Measurements from ENCODE around the gene GCNA. TPM values are rescaled to one million over a fixed set of nuclear protein-coding genes. Genes with fewer than 3 reads are reported as not detected.
"Not testable (repeated sequence)": the region's sequence is repeated elsewhere in the genome, so short reads cannot be mapped to it uniquely, and the experiment has no call there.

The GCNA gene
- total and polyA plus RNA-seq, 10 of the 15 experiments (the other 5 are each of a cell fraction or from before 2014, with no cell fraction given), result 0.37 to 1.6 (median 0.90) TPM

DNA sequence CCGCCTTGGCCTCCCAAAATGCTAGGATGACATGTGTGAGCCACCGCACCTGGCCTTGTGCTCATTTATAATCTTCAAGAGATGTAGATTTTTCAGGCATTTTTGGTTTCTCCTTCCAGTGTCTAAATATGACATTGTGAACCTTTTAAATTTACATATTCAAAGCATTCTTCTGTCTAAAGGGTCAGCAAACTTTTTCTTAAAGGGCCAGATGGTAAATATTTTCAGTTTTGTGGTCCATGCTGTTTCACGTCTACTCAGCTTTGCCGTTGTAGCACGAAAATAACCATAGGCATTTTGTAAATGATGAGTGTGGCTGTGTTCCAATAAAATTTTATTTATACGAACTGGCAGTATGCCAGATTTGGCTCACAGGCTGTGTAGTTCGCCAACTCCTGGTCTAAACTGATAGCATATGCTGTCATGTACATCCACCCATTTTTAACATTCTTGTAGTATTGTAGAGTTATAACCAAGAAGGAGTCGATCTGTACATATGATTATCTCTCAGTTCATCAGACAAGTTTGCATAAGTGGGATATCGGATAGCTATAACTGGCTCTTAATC, 12.7 kb upstream of the GCNA start:
- in situ Hi-C loops (cut with MboI) (no loop called here), intact Hi-C loops (cut with micrococcal nuclease; ENCODE audit: unreplicated experiment) (no loop called here)
- Histone ChIP-seq H3K9ac (ENCODE audit: control insufficient read depth, insufficient read depth, low read length) (no peak overlapping the region), H3K27me3 (replicated peaks in 1 of 2; ENCODE audit: control insufficient read depth in 2 of 2, insufficient read depth in 2 of 2, low read length in 1 of 2) (no peaks in the 10 kb centered on the region), H3K4me2 (ENCODE audit: control insufficient read depth, insufficient read depth) (no peak overlapping the region), H3K27ac (ENCODE audit: control insufficient read depth, insufficient read depth) (no peak overlapping the region), H4K20me1 (ENCODE audit: control insufficient read depth, insufficient read depth) (no peaks in the 10 kb centered on the region), H3K4me1 (ENCODE audit: control insufficient read depth, insufficient read depth, low read length) (no peaks in the 10 kb centered on the region), H3K4me3 (no peak overlapping the region), H3K79me2 (ENCODE audit: control insufficient read depth, insufficient read depth, low read length) (no peaks in the 10 kb centered on the region), H2AFZ (ENCODE audit: control insufficient read depth, low read depth, low read length) (no peak overlapping the region), H3K36me3 (ENCODE audit: control insufficient read depth in 2 of 2, insufficient read depth in 2 of 2, low read length in 1 of 2) (peaks cover 2 to 15% of the 10 kb centered on the region in 2 experiments), H3K9me3 (replicated peaks; ENCODE audit: control insufficient read depth, insufficient read depth, low read length) (no peaks in the 10 kb centered on the region)
- ChIA-PET POLR2A (interaction anchor here (0.5 kb wide), 1 partner anchor 13 kb away, joined by 6 read pairs; no protein-coding TSS in a partner anchor), CTCF (interaction anchor here (4.3 kb wide), 1 partner anchor 86 kb away, joined by 25 read pairs; no protein-coding TSS in a partner anchor), RAD21 (ENCODE audit: unreplicated experiment) (interaction anchor here (0.7 to 1.7 kb wide), 2 partner anchors 53 to 85 kb away, joined by 3 to 4 read pairs; partner anchors contain the start of gene CXCR3), SMC1A (ENCODE audit: uncharacterized antibody, unreplicated experiment) (interaction anchor here (1.3 to 1.8 kb wide), 2 partner anchors 23 to 85 kb away, joined by 4 read pairs; no protein-coding TSS in a partner anchor)
- TF ChIP-seq ZNF24 (IDR thresholded peaks at IDR 0.05) (no peak), RELA (IDR thresholded peaks at IDR 0.05; ENCODE audit: borderline replicate concordance, partially characterized antibody) (no peak), RUNX3 (IDR thresholded peaks at IDR 0.05; ENCODE audit: low read length) (no peak)
- WGBS (ENCODE audit: insufficient coverage, insufficient replicate concordance, low lambda C conversion rate, missing lambda C conversion rate), result 56% methylated on average over 9 of the region's 9 CpGs
- no TSS peak for BruUV-seq (replicated peaks)
- no peak for FAIRE-seq
- ATAC-seq, result no peak
- DNase-seq (ENCODE audit: low read depth, low spot score), result no peak

DNA sequence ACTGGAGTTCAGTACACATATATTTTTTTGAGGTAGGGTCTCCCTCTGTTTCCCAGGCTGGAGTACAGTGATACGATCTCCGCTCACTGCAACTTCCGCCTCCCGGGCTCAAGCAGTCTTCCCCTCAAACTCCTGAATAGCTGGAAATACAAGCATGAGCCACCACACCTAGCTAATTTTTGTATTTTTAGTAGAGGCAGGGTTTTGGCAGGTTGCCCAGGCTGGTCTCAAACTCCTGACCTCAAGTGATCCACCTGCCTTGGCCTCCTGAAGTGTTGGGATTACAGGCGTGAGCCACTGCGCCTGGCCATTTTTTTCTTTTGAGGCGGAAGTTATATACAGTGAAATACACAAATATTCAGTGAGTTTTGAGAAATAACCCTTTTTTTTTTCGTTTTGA, 6.8 kb upstream of the GCNA start:
- POLR2A ChIA-PET, result interaction anchor here (0.7 kb wide), 1 partner anchor 104 kb away, joined by 3 read pairs; no protein-coding TSS in a partner anchor

More for the DNA sequence above, 6.8 kb upstream of the GCNA start:
- H3K9me3 ChIP-seq (replicated peaks; ENCODE audit: control insufficient read depth, insufficient read depth, low read length); ATAC-seq; in situ Hi-C loops (cut with MboI); H4K20me1 ChIP-seq (ENCODE audit: control insufficient read depth, insufficient read depth); H3K4me3 ChIP-seq; RAD21 ChIA-PET (ENCODE audit: unreplicated experiment); H3K79me2 ChIP-seq (ENCODE audit: control insufficient read depth, insufficient read depth, low read length); BruUV-seq (replicated peaks); H3K9ac ChIP-seq (ENCODE audit: control insufficient read depth, insufficient read depth, low read length); H2AFZ ChIP-seq (ENCODE audit: control insufficient read depth, low read depth, low read length); SMC1A ChIA-PET (ENCODE audit: uncharacterized antibody, unreplicated experiment); DNase-seq (ENCODE audit: low read depth, low spot score); H3K4me1 ChIP-seq (ENCODE audit: control insufficient read depth, insufficient read depth, low read length); CTCF ChIA-PET; intact Hi-C loops (cut with micrococcal nuclease; ENCODE audit: unreplicated experiment); H3K27me3 ChIP-seq (replicated peaks in 1 of 2; ENCODE audit: control insufficient read depth in 2 of 2, insufficient read depth in 2 of 2, low read length in 1 of 2); H3K4me2 ChIP-seq (ENCODE audit: control insufficient read depth, insufficient read depth); H3K27ac ChIP-seq (ENCODE audit: control insufficient read depth, insufficient read depth); FAIRE-seq: not testable (repeated sequence)
- peaks cover 5 to 11% of the 10 kb centered on the region in 2 experiments; a peak in 3 of 4 replicates for H3K36me3 ChIP-seq (ENCODE audit: control insufficient read depth in 2 of 2, insufficient read depth in 2 of 2, low read length in 1 of 2)
- WGBS (ENCODE audit: insufficient coverage, insufficient replicate concordance, low lambda C conversion rate, missing lambda C conversion rate), result 84% methylated on average over 8 of the region's 8 CpGs
